ENCODE measurements around the gene MOCS1. TPM values are rescaled to one million over a fixed set of nuclear protein-coding genes. Genes with fewer than 3 reads are reported as not detected.

The MOCS1 gene
- total RNA-seq, 1 donor from 2014 or later = 15.1 TPM

DNA sequence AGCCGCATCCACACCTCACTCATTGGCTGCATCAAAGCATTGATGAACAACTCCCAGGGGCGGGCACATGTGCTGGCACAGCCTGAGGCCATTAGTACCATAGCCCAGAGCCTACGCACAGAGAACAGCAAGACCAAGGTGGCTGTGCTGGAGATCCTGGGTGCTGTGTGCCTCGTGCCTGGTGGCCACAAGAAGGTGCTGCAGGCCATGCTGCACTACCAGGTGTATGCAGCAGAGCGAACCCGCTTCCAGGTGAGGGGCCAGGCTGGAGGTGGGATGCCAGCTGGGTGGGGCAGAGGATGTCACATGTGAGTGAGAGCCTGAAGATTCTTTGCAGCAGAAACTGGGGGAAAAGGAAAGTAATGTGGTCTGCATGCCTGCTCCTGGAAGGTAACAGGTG is 66.7 kb downstream of the MOCS1 start:
- peaks cover 71% of the 10 kb centered on the region for H3K36me3 Mint-ChIP-seq (ENCODE audit: unreplicated experiment)
- H3K27me3 Mint-ChIP-seq (ENCODE audit: unreplicated experiment) = no peaks in the 10 kb centered on the region
- H3K27ac Mint-ChIP-seq (ENCODE audit: unreplicated experiment) = no peak overlapping the region
- H3K9me3 Mint-ChIP-seq (ENCODE audit: unreplicated experiment) = no peaks in the 10 kb centered on the region
- no peak for DNase-seq (ENCODE audit: extremely low spot score, unreplicated experiment)
- TF ChIP-seq, protein P1, sequence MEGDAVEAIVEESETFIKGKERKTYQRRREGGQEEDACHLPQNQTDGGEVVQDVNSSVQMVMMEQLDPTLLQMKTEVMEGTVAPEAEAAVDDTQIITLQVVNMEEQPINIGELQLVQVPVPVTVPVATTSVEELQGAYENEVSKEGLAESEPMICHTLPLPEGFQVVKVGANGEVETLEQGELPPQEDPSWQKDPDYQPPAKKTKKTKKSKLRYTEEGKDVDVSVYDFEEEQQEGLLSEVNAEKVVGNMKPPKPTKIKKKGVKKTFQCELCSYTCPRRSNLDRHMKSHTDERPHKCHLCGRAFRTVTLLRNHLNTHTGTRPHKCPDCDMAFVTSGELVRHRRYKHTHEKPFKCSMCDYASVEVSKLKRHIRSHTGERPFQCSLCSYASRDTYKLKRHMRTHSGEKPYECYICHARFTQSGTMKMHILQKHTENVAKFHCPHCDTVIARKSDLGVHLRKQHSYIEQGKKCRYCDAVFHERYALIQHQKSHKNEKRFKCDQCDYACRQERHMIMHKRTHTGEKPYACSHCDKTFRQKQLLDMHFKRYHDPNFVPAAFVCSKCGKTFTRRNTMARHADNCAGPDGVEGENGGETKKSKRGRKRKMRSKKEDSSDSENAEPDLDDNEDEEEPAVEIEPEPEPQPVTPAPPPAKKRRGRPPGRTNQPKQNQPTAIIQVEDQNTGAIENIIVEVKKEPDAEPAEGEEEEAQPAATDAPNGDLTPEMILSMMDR (IDR thresholded peaks at IDR 0.05) = no peak
- H3K4me3 Mint-ChIP-seq (ENCODE audit: unreplicated experiment) = no peak overlapping the region
- H3K4me1 Mint-ChIP-seq (ENCODE audit: unreplicated experiment) = peaks cover 4% of the 10 kb centered on the region

DNA sequence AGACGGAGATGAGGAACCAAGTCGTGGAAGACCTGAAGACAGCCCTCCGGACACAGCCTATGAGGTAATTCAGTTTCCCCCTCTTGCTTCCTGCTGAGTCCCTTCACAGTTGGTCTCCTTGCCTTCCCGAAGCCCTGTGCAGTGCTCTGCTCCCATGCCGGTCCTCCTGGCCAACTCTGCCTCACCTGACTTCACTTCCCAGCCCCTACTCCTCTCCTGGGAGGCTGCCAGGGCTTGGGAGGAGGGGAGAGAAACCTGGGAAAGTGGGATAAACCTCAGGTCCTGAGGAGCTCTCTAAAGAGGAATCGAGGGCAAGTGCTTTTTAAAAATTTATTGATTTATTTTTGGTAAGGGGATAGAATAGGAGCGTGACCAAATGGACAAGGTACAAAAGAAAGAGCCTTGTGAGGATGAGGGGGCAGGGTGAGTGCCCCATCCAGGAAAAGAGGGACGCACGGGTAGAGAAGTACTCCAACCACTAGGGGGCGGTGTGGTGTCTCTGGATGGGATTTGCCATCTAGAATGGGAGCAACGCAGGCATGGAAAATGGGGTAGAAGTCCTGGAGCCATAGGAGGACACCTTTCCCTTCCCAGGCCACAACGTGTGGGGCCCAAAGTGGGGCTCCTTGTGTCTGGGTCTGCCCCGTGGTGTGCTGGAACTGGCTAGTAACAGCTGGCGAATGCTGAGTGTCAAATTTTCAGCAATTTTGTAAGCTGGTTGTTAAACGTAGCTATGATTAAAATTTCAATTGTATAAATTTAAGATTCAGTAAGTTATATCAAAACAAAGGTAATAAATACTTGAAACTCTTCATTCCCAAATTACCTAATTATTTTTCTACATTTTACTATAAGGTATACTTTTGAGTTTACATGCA is 69.0 kb downstream of the MOCS1 start:
- Mint-ChIP-seq H3K36me3 (ENCODE audit: unreplicated experiment) (peaks cover 65% of the 10 kb centered on the region), H3K27me3 (ENCODE audit: unreplicated experiment) (no peaks in the 10 kb centered on the region), H3K4me3 (ENCODE audit: unreplicated experiment) (no peak overlapping the region), H3K9me3 (ENCODE audit: unreplicated experiment) (no peaks in the 10 kb centered on the region), H3K27ac (ENCODE audit: unreplicated experiment) (no peak overlapping the region), H3K4me1 (ENCODE audit: unreplicated experiment) (peaks cover 21% of the 10 kb centered on the region)
- TF ChIP-seq, protein P1 (IDR thresholded peaks at IDR 0.05) = peak; percentile 66
- no peak for DNase-seq (ENCODE audit: extremely low spot score, unreplicated experiment)

DNA sequence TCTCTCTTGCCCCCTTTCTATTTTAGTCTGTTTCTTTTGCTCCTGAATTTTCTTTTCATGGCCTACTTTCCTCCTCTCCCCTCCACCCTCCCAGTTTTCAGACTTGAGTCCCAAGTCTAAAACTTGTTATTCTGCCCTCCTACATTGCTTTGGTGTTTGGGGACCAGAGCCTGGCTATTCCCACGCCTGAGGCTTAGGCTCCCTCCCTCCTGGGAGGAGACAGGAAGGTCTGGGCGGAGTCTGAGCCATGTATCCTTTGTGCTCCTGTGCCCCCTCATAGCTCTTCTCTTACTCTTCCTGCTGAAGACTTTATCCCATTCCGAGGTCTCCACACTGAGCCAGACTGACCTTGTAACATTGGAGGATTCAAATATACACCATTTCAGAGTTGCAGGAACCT is 72.6 kb downstream of the MOCS1 start:
- Mint-ChIP-seq H3K9me3 (ENCODE audit: unreplicated experiment) (no peaks in the 10 kb centered on the region), H3K27ac (ENCODE audit: unreplicated experiment) (peak overlapping the region; percentile 79), H3K4me3 (ENCODE audit: unreplicated experiment) (no peak overlapping the region), H3K27me3 (ENCODE audit: unreplicated experiment) (no peaks in the 10 kb centered on the region), H3K36me3 (ENCODE audit: unreplicated experiment) (peaks cover 67% of the 10 kb centered on the region), H3K4me1 (ENCODE audit: unreplicated experiment) (peaks cover 24% of the 10 kb centered on the region)
- TF ChIP-seq, protein P1 (IDR thresholded peaks at IDR 0.05) = no peak
- no peak for DNase-seq (ENCODE audit: extremely low spot score, unreplicated experiment)

DNA sequence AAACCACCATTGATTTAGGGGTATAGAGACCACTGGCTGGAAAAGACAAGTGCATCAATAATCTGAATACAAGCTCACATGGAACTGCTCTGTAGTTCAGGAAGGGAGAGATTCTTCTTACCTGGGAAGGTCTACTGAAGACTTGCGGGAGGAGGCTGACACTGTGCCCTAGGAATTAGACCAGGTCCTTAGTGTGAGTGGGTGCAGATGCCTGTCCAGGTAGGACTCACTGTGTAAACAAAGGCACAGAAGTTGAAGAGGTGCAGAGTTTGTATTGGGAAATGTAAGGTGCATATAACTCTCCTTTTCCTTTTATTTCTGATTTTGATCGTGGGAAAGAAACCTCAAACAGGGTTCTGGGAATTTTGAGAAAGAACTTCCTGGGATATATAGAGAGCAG is 75.2 kb downstream of the MOCS1 start:
- no peak for DNase-seq (ENCODE audit: extremely low spot score, unreplicated experiment)
- TF ChIP-seq, protein P1 (IDR thresholded peaks at IDR 0.05) = no peak
- Mint-ChIP-seq H3K4me1 (ENCODE audit: unreplicated experiment) (peaks cover 43% of the 10 kb centered on the region), H3K36me3 (ENCODE audit: unreplicated experiment) (peaks cover 69% of the 10 kb centered on the region), H3K27me3 (ENCODE audit: unreplicated experiment) (no peaks in the 10 kb centered on the region), H3K4me3 (ENCODE audit: unreplicated experiment) (no peak overlapping the region), H3K9me3 (ENCODE audit: unreplicated experiment) (no peaks in the 10 kb centered on the region), H3K27ac (ENCODE audit: unreplicated experiment) (no peak overlapping the region)

DNA sequence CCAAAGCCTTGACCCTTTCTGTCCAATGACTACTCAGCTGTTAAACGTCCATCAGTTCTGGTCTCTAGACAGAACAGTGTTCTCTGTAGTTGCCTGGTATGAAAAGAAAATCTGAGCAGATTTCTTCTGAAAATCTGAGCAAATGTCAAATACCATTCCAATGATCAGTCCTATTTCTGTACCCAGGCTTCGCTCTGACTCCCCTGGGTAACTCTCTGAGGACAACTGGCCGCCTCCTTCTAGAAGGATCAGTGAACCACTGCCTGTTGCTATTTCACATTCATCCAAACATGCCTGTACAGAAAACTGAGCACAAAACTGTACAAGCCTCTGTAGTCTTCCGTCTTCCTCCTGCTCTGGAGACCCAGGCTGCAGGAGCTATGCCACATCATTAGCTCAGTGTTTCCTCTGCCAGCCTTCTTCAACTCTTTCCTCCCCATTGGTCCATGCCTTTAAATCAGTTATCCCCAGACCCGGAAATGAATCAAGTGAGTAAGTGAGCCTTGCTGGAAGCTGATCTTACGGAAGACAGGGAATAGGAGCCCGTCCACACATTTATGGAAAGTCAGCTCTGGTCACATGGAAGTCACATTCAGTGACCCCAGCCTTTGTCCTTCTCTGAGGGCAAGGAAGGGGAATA is 78.8 kb downstream of the MOCS1 start:
- no peak for DNase-seq (ENCODE audit: extremely low spot score, unreplicated experiment)
- Mint-ChIP-seq H3K27me3 (ENCODE audit: unreplicated experiment) (no peaks in the 10 kb centered on the region), H3K4me3 (ENCODE audit: unreplicated experiment) (no peak overlapping the region), H3K4me1 (ENCODE audit: unreplicated experiment) (peaks cover 47% of the 10 kb centered on the region), H3K36me3 (ENCODE audit: unreplicated experiment) (peaks cover 54% of the 10 kb centered on the region), H3K27ac (ENCODE audit: unreplicated experiment) (peak overlapping the region; percentile 79), H3K9me3 (ENCODE audit: unreplicated experiment) (no peaks in the 10 kb centered on the region)
- TF ChIP-seq, protein P1 (IDR thresholded peaks at IDR 0.05) = no peak
